Karpas-422 (cell line): Measurements from ENCODE around the gene CERK. TPM values are rescaled to one million over a fixed set of nuclear protein-coding genes. Genes with fewer than 3 reads are reported as not detected.
"Not testable (repeated sequence)": the region's sequence is repeated elsewhere in the genome, so short reads cannot be mapped to it uniquely, and the experiment has no call there.

Experiments used
- DNase-seq: peaks from one replicate; pipeline ENCODE4 v3.0.0-alpha.2; 2015
- H2AFZ ChIP-seq: fragments of 200-600 bp; sonication (generic); 2 replicates; pipeline ENCODE4 v1.6.1; 2014; ENCODE audit warnings: antibody characterized with exemption, low read length, mixed read lengths
- H3K27ac ChIP-seq: fragments of 200-600 bp; sonication (generic); 2 replicates; pipeline ENCODE4 v1.5.1; 2014; ENCODE audit warnings: mild to moderate bottlenecking, low read length, moderate library complexity
- H3K27me3 ChIP-seq: fragments of 200-600 bp; sonication (generic); 2 replicates; pipeline ENCODE4 v1.6.1; 2014; ENCODE audit warnings: low read length, mixed read lengths
- H3K36me3 ChIP-seq: fragments of 200-600 bp; sonication (generic); 2 replicates; pipeline ENCODE4 v1.6.1; 2014; ENCODE audit warnings: low read length, mixed read lengths; ENCODE audit not compliant: insufficient read depth
- H3K4me1 ChIP-seq: fragments of 200-600 bp; sonication (generic); 2 replicates; pipeline ENCODE4 v1.6.1; 2014; ENCODE audit warnings: mild to moderate bottlenecking, low read length, mixed read lengths
- H3K4me2 ChIP-seq: fragments of 200-600 bp; sonication (generic); 2 replicates; pipeline ENCODE4 v1.6.1; 2014; ENCODE audit warnings: low read length, low read depth, mild to moderate bottlenecking; ENCODE audit not compliant: poor library complexity, severe bottlenecking
- H3K4me3 ChIP-seq: fragments of 200-600 bp; sonication (generic); 2 replicates; pipeline ENCODE4 v1.5.1; 2014; ENCODE audit warnings: mild to moderate bottlenecking, antibody characterized with exemption, low read length, mixed read lengths
- H3K79me2 ChIP-seq: fragments of 200-600 bp; sonication (generic); 2 replicates; pipeline ENCODE4 v1.6.1; 2014; ENCODE audit warnings: mild to moderate bottlenecking, low read length, mixed read lengths
- H3K9ac ChIP-seq: fragments of 200-600 bp; sonication (generic); 2 replicates; pipeline ENCODE4 v1.6.0; 2014; ENCODE audit warnings: low read length
- H3K9me2 ChIP-seq: fragments of 200-600 bp; sonication (generic), shearing (Covaris generic); replicated peaks from 2 replicates; pipeline ENCODE4 v1.6.0; 2014; ENCODE audit warnings: mild to moderate bottlenecking, low read length, moderate library complexity; ENCODE audit not compliant: insufficient read depth
- H3K9me3 ChIP-seq: fragments of 300-700, 200-600 bp; sonication (generic); 2 replicates; pipeline ENCODE4 v1.6.1; 2014; ENCODE audit warnings: low read length, mixed read lengths
- H4K20me1 ChIP-seq: fragments of 200-600 bp; sonication (generic); 2 replicates; pipeline ENCODE4 v1.6.1; 2014; ENCODE audit warnings: mild to moderate bottlenecking, antibody characterized with exemption, low read length, low read depth; ENCODE audit not compliant: insufficient read depth
- total RNA-seq: library from RNA; depleted of rRNA; stranded (reverse); fragments of >200 nt; shearing (Covaris generic); gene quantifications from 2 replicates; pipeline ENCODE4 v1.2.3, GENCODE V29; 2014; ENCODE audit warnings: low replicate concordance

CERK gene
- total RNA-seq, 1 experiment from 2014 or later = 53.8 TPM

DNA sequence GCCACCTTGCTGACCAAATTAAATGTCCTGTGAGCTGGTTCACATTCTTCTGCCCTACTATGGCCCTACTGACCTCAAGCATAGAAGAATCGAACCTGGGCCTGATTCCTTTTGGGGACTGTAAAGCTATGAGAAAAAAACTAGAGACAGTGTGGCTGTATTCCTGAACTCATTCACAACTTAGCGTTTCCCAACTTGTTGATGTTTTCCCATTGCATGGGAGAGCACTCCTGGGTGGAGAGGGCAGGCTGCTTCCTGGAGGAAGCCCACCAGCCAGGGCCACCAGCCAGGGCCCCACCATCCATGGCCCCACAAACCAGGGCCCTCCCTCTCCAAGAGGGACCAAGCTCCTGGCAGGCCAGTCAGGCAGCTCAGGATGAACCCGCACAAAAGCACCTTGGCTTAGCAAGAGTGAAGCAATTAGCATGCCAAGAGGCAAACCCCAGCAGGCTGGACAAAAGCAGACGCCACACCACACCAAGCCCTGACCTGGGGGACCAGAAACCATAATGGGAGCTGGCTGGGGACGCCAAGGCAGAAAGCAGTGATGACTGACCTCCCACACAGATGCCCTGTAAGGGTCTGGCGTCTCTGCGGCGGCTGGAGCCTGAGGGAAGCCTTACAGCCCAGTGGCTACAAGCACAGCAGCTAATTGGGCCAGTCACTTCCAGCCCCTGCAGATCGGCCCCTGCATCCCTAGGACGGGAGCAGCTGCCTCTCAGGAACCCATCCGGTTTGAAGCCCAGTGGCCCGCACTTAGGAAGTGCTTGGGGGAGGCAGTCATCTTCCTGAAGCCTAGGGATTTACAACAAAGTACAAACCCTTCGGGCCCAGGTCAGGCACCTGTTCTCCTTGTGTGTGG is 2.1 kb downstream of the CERK start:
- peak overlapping the region; percentile 90 for H3K9ac ChIP-seq
- no peaks in the 10 kb centered on the region for H3K9me2 ChIP-seq
- peaks cover 6% of the 10 kb centered on the region; the same call in 1 of the 2 replicates for H4K20me1 ChIP-seq
- H3K27me3 ChIP-seq = no peaks in the 10 kb centered on the region
- H2AFZ ChIP-seq = no peak overlapping the region
- peaks cover 63% of the 10 kb centered on the region for H3K79me2 ChIP-seq
- peaks cover 53% of the 10 kb centered on the region for H3K4me1 ChIP-seq
- H3K36me3 ChIP-seq = no peaks in the 10 kb centered on the region
- H3K4me3 ChIP-seq = peak overlapping the region; percentile 85
- DNase-seq = no peak
- peak overlapping the region; percentile 84 for H3K27ac ChIP-seq
- H3K4me2 ChIP-seq = peak overlapping the region; percentile 68
- no peaks in the 10 kb centered on the region for H3K9me3 ChIP-seq

DNA sequence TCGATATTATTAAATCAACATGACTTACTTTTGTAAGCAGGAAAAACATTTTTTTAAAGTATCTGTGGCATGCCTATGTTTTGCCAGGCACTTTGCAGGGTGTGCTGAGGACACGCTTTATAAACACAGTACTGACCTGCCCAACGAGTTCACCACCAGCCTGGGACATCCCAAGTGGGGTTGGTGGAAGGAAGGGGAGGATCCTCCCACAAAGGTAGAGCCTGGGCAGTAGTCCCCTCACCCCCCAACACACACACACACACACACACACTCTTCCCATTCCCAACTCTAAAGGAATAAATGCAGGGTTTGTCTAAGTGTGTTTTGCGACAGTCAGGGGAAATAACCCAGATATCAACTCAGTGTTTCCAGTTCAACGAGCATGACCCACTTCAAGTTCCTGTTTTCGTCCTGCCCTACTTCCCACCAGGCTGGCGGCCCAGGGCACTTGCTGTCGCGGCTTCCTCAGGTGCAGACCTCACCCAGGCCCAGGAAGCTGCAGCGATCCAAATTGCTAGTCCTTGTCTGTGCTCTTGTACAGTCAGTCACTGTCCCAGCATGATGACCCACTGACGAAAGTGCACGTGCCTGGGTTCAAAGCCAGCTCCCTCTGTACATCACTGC is 3.1 kb downstream of the CERK start:
- no peak overlapping the region for H2AFZ ChIP-seq
- no peaks in the 10 kb centered on the region for H3K9me3 ChIP-seq
- H3K27me3 ChIP-seq = no peaks in the 10 kb centered on the region
- H3K4me2 ChIP-seq = peak overlapping the region; percentile 68
- no peaks in the 10 kb centered on the region for H3K9me2 ChIP-seq
- DNase-seq = peak; percentile 90
- H3K27ac ChIP-seq = peak overlapping the region; percentile 84
- H3K79me2 ChIP-seq = peaks cover 74% of the 10 kb centered on the region
- peaks cover 6% of the 10 kb centered on the region; the same call in 1 of the 2 replicates for H4K20me1 ChIP-seq
- H3K36me3 ChIP-seq = no peaks in the 10 kb centered on the region
- peak overlapping the region; percentile 85 for H3K4me3 ChIP-seq
- H3K4me1 ChIP-seq = peaks cover 61% of the 10 kb centered on the region
- H3K9ac ChIP-seq = peak overlapping the region; percentile 90

DNA sequence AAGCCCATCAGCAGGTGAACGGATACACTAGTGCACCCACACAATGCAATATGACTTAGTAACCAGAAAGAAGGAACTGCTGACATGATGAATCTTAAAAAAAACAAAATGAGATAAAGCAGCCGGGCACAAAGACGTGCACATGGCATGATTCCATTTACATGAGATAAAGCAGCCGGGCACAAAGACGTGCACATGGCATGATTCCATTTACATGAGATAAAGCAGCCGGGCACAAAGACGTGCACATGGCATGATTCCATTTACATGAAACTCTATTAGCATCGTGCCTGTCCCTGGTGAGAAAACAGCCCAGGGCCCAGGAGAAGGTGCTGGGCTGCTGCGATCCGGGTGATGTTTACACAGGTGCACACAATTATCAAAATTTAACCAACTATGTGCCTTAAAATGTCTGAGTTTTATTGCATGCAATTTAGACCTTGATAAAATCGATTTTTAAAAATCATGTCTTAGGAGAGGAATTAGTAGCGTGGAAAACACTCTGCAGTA is 3.8 kb downstream of the CERK start:
- not testable (repeated sequence) for H3K36me3 ChIP-seq, H3K9me2 ChIP-seq, H4K20me1 ChIP-seq, H2AFZ ChIP-seq, H3K9me3 ChIP-seq, H3K27me3 ChIP-seq
- peak overlapping the region; percentile 85 for H3K4me3 ChIP-seq
- H3K4me1 ChIP-seq = peaks cover 63% of the 10 kb centered on the region
- peak overlapping the region; percentile 84 for H3K27ac ChIP-seq
- DNase-seq = peak; percentile 54
- H3K9ac ChIP-seq = peak overlapping the region; percentile 90
- H3K79me2 ChIP-seq = peaks cover 81% of the 10 kb centered on the region
- peak overlapping the region; percentile 68 for H3K4me2 ChIP-seq

DNA sequence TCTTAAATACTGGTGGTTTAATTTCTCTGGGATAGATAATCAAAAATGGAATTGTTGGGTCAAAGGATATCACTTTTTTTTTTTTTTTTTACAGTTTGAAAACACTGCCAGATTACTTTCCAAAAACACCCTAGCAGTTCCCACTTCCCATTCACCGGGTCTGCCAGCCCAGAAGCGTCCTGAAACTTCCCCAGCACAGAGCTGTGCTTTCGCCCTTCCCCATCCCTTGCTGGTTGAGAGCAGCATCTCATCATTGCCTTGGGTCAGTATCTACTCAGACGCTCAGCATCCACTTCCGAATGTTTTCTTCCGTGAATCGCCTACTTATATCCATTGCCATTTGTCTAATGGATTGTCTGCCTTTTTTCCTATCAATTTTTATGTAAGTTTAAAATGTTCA is 5.5 kb downstream of the CERK start:
- H3K4me3 ChIP-seq = no peak overlapping the region
- H3K9me2 ChIP-seq = no peaks in the 10 kb centered on the region
- DNase-seq = no peak
- H4K20me1 ChIP-seq = peaks cover 6% of the 10 kb centered on the region; the same call in 1 of the 2 replicates
- H3K9ac ChIP-seq = no peak overlapping the region
- no peaks in the 10 kb centered on the region for H3K27me3 ChIP-seq
- H2AFZ ChIP-seq = no peak overlapping the region
- no peak overlapping the region for H3K4me2 ChIP-seq
- H3K27ac ChIP-seq = no peak overlapping the region
- peaks cover 63% of the 10 kb centered on the region for H3K4me1 ChIP-seq
- H3K9me3 ChIP-seq = no peaks in the 10 kb centered on the region
- H3K36me3 ChIP-seq = no peaks in the 10 kb centered on the region
- H3K79me2 ChIP-seq = peaks cover 95% of the 10 kb centered on the region

DNA sequence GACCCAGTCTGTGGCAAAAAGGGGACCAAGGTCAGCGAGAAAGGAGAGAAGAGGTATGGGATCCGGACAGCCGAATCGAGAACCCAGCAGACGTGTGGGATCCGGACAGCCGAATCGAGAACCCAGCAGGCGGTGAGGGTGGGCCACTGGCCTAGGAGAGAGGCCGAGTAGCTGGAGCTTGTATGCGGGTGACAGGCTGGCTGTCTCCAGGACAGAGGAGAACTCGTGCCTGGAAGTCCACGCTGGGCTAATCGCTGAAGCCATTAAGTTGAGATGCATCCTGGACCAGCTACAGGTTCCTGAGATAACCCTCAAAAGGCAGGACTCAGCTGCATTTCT is 6.0 kb downstream of the CERK start:
- no peak for DNase-seq
- no peak overlapping the region for H3K27ac ChIP-seq
- no peaks in the 10 kb centered on the region for H3K27me3 ChIP-seq
- peaks cover 6% of the 10 kb centered on the region; the same call in 1 of the 2 replicates for H4K20me1 ChIP-seq
- H2AFZ ChIP-seq = no peak overlapping the region
- H3K9me3 ChIP-seq = no peaks in the 10 kb centered on the region
- H3K4me2 ChIP-seq = no peak overlapping the region
- H3K4me1 ChIP-seq = peaks cover 66% of the 10 kb centered on the region
- H3K36me3 ChIP-seq = no peaks in the 10 kb centered on the region; the same call in 1 of the 2 replicates
- no peaks in the 10 kb centered on the region for H3K9me2 ChIP-seq
- no peak overlapping the region for H3K4me3 ChIP-seq
- no peak overlapping the region for H3K9ac ChIP-seq
- H3K79me2 ChIP-seq = peaks cover 95% of the 10 kb centered on the region

DNA sequence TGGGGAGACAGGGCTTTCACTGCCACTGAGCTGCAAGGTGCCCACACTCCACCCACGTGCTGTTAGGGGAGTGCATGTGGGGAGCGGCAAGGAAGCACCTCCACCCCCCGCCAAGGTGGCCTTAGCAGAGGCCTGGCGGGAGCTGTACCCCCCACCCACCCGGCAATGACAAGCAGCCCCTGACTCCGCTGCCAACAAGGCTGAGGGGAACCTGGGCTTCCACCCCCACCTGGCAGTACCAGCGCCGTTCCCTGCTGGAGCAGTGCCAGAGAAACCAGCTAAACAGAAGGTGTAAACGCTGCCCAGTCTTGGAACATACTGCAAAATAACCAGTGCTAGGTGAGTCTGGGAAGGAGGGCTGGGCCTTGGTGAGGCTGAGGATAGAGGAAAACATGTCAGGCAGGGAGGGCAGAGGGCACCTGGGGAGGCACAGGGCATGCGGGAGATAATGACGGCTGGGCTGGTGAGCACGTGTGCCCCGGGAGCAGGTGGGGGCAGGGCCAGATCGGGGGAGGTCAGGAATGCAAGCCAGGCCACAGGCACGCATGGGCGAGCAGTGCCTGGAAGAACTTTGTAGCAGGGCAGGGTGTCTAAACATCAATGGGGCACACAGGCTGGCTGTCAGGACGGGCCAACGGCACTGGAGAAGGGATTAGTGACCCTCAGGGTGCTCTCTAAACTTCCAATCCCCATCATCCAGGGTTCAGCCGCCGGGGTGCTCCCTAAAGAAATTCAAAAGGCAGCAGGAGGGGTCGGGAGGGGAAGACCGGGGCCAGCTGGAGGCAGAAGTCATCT is 6.6 kb downstream of the CERK start:
- Histone ChIP-seq H3K4me1 (peaks cover 64% of the 10 kb centered on the region), H4K20me1 (peaks cover 4% of the 10 kb centered on the region), H3K27ac (no peak overlapping the region), H3K9me2 (no peaks in the 10 kb centered on the region), H3K27me3 (no peaks in the 10 kb centered on the region), H3K4me2 (no peak overlapping the region), H3K36me3 (no peaks in the 10 kb centered on the region; the same call in 1 of the 2 replicates), H3K9me3 (no peaks in the 10 kb centered on the region), H3K9ac (no peak overlapping the region), H3K79me2 (peaks cover 94% of the 10 kb centered on the region), H2AFZ (no peak overlapping the region), H3K4me3 (no peak overlapping the region)
- no peak for DNase-seq

DNA sequence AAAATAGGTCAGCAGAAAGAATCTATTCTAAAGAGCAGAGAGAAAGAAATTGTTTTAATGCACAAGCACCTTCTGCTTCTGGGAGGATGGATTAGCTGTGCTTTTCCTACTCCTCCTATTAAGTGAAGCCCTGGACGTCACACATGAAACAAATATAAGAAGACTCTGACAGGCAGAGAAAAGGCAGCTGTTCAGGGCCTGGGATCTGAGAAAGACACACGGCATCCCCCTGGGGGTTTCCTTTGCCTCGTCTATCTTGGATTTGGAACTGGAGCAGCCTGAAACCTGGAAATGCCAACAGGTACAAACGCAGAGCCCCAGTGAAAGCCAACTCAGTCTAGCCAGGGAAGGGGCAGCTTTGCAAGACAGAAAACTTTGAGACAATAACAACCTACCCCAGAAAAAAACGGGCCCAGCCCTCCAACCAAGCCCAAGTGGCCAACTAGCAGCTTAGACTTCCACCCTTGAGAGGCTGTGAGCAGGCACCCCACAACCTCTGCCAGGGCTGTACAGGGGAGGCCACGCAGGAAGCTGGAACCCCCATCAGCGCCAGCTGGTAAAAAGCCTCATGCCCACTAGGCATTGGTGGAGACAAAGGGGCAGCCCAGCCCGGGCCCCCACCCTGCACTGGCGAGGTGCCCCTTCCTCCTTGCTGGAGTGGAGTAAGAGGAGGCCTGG is 7.3 kb downstream of the CERK start:
- no peaks in the 10 kb centered on the region for H3K9me3 ChIP-seq
- no peaks in the 10 kb centered on the region for H3K9me2 ChIP-seq
- H3K4me3 ChIP-seq = no peak overlapping the region
- H3K4me2 ChIP-seq = no peak overlapping the region
- no peak overlapping the region for H3K9ac ChIP-seq
- H3K36me3 ChIP-seq = no peaks in the 10 kb centered on the region; the same call in 1 of the 2 replicates
- DNase-seq = no peak
- H3K79me2 ChIP-seq = peaks cover 94% of the 10 kb centered on the region
- no peaks in the 10 kb centered on the region for H3K27me3 ChIP-seq
- H3K4me1 ChIP-seq = peaks cover 56% of the 10 kb centered on the region
- H3K27ac ChIP-seq = no peak overlapping the region
- H4K20me1 ChIP-seq = peaks cover 7% of the 10 kb centered on the region; the same call in 1 of the 2 replicates
- H2AFZ ChIP-seq = no peak overlapping the region
